K562 treated with DMSO at 1 percent for 4 hours (cell line): ENCODE results near the gene MYOG. TPM values are rescaled to one million over a fixed set of nuclear protein-coding genes. Genes with fewer than 3 reads are reported as not detected.

Experiments used
- total RNA-seq: library from RNA; unstranded; fragments of 300-600 nt; gene quantifications from 2 replicates; pipeline ENCODE4 v1.2.3, GENCODE V29; 2022; ENCODE audit not compliant: insufficient read depth

The MYOG gene
- not detected in 2 replicates for total RNA-seq

DNA sequence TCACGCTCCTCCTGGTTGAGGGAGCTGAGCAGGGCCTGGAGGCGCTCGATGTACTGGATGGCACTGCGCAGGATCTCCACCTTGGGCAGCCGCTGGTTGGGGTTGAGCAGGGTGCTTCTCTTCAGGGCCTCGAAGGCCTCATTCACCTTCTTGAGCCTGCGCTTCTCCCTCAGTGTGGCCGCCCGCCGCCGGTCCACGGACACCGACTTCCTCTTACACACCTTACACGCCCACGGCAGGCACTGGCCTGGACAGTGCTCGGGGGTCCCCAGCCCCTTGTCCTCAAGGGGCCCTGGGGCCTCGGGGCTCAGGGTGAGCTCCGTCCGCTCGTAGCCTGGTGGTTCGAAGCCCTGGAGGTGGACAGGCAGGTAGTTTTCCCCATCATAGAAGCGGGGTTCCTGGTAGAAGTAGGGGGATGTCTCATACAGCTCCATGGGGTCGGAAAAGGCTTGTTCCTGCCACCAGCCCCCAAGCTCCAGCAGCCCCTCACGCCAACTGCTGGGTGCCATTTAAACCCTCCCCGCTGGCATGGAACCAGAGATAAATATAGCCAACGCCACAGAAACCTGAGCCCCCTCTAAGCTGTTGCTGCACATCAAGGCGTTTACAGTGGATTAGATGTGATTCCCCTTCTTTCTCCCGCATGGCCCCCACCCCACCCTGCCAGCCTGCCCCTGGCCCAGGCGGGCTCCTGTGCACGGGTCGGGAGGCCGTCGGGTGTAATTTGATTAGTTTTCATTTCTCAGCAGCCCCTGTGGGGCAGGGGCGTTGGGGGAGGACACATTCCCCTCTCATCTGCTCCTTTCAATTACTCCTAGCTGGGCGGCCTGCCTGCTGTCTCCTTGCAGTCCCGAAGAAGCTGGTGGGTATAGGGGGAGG, at the start of gene MYOG:
Gene MYOG (minus strand): TSS at position 485 of the 879 bp plus-strand sequence. CDS start 51 bp downstream, at position 434.

DNA sequence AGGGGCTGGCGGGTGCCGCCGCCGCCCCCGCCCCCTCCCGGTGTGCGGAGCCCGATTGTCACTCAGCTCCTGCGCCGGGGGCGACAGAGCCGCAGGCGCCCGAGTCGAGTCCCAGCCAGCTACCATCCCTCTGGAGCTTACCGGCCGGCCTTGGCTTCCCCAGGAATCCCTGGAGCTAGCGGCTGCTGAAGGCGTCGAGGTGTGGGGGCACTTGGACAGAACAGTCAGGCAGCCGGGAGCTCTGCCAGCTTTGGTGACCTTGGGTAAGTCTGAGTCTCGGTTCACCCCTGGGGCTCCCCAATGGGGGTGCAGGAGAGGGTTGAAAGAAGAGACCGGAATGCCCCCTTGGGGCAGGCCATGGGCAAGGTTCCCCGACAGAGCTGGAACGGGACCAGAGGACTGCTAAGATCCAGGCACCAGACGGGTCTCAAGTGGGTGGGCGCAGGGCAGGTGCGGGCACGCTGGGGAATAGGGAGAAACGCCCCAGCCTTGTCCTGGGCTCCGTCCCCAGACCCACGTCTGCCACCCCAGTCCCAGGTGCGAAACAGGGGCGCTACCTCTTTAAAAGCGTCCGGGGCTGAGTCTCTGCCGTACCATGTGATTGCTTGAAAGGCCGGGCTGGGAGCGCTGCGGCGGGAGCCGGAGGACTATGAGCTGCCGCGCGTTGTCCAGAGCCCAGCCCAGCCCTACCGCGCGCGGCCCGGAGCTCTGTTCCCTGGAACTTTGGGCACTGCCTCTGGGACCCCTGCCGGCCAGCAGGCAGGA, 42.0 kb upstream of the MYOG start, which contains the start of gene ADORA1:
Gene ADORA1 (plus strand): TSS at position 61 of the 765 bp plus-strand sequence. CDS start 1,116 bp downstream, outside the sequence.

Other genes with a start within 250 kb of the MYOG start
- 12.4 and 19.4 TPM in 2 replicates for gene RABIF, start 196.9 kb downstream of the MYOG start, total RNA-seq
- 17.4 and 19.4 TPM in 2 replicates for gene KLHL12, start 158.8 kb downstream of the MYOG start, total RNA-seq
- gene ADIPOR1, start 127.7 kb downstream of the MYOG start, total RNA-seq = 104 and 111 TPM in 2 replicates
- gene CYB5R1, start 118.8 kb downstream of the MYOG start, total RNA-seq = 33.2 and 34.9 TPM in 2 replicates
- 68.4 and 76.7 TPM in 2 replicates for gene TMEM183A, start 78.6 kb downstream of the MYOG start, total RNA-seq
- 1.2 and 3.1 TPM in 2 replicates for gene PPFIA4, start 59.5 kb downstream of the MYOG start, total RNA-seq
- gene ADORA1, start 41.7 kb upstream of the MYOG start, total RNA-seq = not detected in 2 replicates
- not detected in 2 replicates for gene MYBPH, start 89.8 kb upstream of the MYOG start, total RNA-seq
- 0.75 TPM in 1 of 2 replicates, not detected in the other for gene CHI3L1, start 100.7 kb upstream of the MYOG start, total RNA-seq
- not detected in 2 replicates for gene CHIT1, start 143.7 kb upstream of the MYOG start, total RNA-seq
- gene BTG2, start 219.5 kb upstream of the MYOG start, total RNA-seq = 11.5 and 11.8 TPM in 2 replicates